H54 (cell line): ENCODE data around the gene CDK14.

Source experiments
- DNase-seq: peaks from one replicate; pipeline ENCODE4 v3.0.0; 2011; ENCODE audit warnings: low spot score, mixed read lengths; ENCODE audit not compliant: insufficient read length
- FAIRE-seq: peaks from 3 replicates; lab custom pipeline; 2011; peaks lifted over from hg19 to GRCh38; lab: Jason Lieb, UNC
- POLR2A ChIP-seq: IDR thresholded peaks from 2 replicates; pipeline ENCODE4 v1.6.1; 2011; ENCODE audit warnings: low read depth, mild to moderate bottlenecking, low read length

CDK14 gene

DNA sequence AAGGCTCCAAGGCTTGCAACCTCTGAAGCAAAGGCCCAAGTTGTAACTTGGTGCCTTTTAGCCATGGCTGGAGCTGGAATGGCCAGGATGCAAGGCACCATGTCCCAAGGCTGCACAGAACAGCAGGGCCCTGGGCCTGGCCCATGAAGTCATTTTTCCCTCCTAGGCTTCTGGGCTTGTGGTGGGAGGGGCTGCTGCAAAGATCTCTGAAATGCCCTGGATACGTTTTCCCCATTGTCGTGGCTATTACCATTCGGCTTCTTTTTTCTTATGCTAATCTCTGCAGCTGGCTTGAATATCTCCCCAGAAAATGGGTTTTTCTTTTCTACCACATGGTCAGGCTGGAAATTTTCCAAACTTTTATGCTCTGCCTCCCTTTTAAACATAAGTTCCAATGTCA lies 234.2 kb downstream of the CDK14 start:
- DNase-seq = no peak
- FAIRE-seq = no peak
- TF ChIP-seq POLR2A = no peak

- DNase-seq = no peak
- TF ChIP-seq POLR2A = no peak
- FAIRE-seq = no peak
These were observed 236.6 kb downstream of the CDK14 start for GRCh38 chr7:90832726-90833125.

- no peak for FAIRE-seq
These were observed 237.3 kb downstream of the CDK14 start for GRCh38 chr7:90833443-90833842.

GRCh38 chr7:90834771-90835170 lies 238.7 kb downstream of the CDK14 start:
- no peak for TF ChIP-seq POLR2A
- DNase-seq (no peak), FAIRE-seq (no peak)

More at GRCh38 chr7:90833443-90833842, 237.3 kb downstream of the CDK14 start:
- TF ChIP-seq POLR2A = no peak
- DNase-seq = no peak

DNA sequence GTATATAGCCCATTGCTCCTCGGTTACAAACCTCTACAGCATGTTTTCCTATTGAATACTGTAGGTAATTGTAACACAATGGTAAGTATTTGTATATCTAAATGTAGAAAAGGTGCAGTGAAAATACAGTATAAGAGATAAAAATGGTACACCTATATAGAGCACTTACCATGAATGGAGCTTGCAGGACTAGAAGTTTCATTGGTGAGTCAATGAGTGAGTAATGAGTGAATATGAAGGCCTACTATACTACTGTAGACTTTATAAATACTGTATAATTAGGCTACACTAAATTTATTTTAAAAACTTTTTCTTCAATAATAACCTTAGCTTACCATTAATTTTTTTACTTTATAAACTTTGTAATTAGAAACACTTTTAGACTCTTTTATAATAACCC lies 239.7 kb downstream of the CDK14 start:
- TF ChIP-seq POLR2A = no peak
- DNase-seq = no peak
- no peak for FAIRE-seq

- DNase-seq = no peak
- no peak for FAIRE-seq
- TF ChIP-seq POLR2A = no peak
These were observed 240.8 kb downstream of the CDK14 start for GRCh38 chr7:90836937-90837336.

GRCh38 chr7:90838799-90839198 lies 242.7 kb downstream of the CDK14 start:
- FAIRE-seq (no peak), DNase-seq (no peak)
- TF ChIP-seq POLR2A = no peak

GRCh38 chr7:90839316-90839715 lies 243.2 kb downstream of the CDK14 start:
- FAIRE-seq (no peak), DNase-seq (no peak)
- TF ChIP-seq POLR2A = no peak

GRCh38 chr7:90839727-90840291 lies 243.7 kb downstream of the CDK14 start:
- no peak for FAIRE-seq
- no peak for DNase-seq
- no peak for TF ChIP-seq POLR2A

- TF ChIP-seq POLR2A = no peak
- FAIRE-seq = no peak
- DNase-seq = no peak
These were observed 245.8 kb downstream of the CDK14 start for GRCh38 chr7:90841759-90842429.

DNA sequence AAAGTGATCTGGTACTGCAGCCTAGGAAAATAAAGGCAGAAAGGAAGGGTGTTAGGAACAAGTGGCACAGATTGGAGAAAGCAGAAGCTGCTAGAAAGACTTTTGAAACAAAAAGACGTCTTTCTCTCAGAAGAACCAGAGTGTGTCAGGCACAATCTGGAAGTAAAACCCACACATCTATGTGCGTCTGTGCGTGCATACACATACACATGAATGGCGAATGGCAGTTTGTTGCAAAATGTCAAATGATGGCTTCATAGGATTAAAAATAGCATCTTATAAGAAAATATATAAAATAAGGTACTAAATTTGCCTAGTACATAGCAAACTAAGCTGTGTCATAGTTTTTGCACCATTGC lies 246.3 kb downstream of the CDK14 start:
- FAIRE-seq = no peak
- TF ChIP-seq POLR2A = no peak
- DNase-seq = no peak

- FAIRE-seq (no peak), DNase-seq (no peak)
- no peak for TF ChIP-seq POLR2A
These were observed 247.4 kb downstream of the CDK14 start for GRCh38 chr7:90843472-90843871.

- no peak for FAIRE-seq
- DNase-seq = no peak
- no peak for TF ChIP-seq POLR2A
These were observed 248.3 kb downstream of the CDK14 start for GRCh38 chr7:90844421-90844820.

GRCh38 chr7:90846192-90846591 lies 250.1 kb downstream of the CDK14 start:
- DNase-seq (no peak), FAIRE-seq (no peak)
- TF ChIP-seq POLR2A = no peak

GRCh38 chr7:90850066-90850465 lies 253.9 kb downstream of the CDK14 start:
- no peak for FAIRE-seq
- TF ChIP-seq POLR2A = no peak
- DNase-seq = no peak
